Measurements from ENCODE around the gene EIF5B. TPM values are rescaled to one million over a fixed set of nuclear protein-coding genes. Genes with fewer than 3 reads are reported as not detected.

The EIF5B gene
- total and polyA plus RNA-seq, 2 experiments from 2014 or later: 34.2 to 108 TPM

DNA sequence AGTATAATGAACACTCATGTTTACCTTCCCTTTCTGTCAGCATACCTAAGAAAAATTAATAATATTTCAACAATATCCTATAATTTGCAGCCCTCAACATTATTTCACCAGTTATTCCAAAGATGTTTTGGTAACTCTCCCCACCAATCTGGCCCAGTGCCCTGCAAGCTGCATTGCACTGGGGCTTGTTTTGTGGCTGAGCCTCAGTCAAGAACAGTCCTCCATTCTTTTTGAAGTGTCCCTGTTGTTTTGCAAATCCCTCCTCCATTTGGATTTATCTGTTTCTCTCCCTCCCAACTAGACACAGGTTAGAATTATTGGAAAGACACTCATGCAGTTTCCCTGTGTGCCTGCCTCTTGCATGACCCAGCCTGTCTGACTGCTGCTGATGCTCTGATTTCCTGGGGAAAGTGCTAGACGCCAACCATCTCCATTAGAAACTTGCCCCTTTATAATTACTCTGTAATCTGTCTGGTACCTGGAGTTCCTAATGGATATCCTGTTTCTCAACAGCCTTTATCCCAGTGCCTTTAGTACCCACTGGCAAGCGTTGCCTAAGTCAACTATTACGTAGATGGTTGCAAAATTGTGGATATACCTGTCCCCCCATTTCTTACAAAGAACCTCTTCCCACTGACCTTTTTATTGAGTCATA is 60.2 kb downstream of the EIF5B start (continued):
- TF ChIP-seq, protein P1, sequence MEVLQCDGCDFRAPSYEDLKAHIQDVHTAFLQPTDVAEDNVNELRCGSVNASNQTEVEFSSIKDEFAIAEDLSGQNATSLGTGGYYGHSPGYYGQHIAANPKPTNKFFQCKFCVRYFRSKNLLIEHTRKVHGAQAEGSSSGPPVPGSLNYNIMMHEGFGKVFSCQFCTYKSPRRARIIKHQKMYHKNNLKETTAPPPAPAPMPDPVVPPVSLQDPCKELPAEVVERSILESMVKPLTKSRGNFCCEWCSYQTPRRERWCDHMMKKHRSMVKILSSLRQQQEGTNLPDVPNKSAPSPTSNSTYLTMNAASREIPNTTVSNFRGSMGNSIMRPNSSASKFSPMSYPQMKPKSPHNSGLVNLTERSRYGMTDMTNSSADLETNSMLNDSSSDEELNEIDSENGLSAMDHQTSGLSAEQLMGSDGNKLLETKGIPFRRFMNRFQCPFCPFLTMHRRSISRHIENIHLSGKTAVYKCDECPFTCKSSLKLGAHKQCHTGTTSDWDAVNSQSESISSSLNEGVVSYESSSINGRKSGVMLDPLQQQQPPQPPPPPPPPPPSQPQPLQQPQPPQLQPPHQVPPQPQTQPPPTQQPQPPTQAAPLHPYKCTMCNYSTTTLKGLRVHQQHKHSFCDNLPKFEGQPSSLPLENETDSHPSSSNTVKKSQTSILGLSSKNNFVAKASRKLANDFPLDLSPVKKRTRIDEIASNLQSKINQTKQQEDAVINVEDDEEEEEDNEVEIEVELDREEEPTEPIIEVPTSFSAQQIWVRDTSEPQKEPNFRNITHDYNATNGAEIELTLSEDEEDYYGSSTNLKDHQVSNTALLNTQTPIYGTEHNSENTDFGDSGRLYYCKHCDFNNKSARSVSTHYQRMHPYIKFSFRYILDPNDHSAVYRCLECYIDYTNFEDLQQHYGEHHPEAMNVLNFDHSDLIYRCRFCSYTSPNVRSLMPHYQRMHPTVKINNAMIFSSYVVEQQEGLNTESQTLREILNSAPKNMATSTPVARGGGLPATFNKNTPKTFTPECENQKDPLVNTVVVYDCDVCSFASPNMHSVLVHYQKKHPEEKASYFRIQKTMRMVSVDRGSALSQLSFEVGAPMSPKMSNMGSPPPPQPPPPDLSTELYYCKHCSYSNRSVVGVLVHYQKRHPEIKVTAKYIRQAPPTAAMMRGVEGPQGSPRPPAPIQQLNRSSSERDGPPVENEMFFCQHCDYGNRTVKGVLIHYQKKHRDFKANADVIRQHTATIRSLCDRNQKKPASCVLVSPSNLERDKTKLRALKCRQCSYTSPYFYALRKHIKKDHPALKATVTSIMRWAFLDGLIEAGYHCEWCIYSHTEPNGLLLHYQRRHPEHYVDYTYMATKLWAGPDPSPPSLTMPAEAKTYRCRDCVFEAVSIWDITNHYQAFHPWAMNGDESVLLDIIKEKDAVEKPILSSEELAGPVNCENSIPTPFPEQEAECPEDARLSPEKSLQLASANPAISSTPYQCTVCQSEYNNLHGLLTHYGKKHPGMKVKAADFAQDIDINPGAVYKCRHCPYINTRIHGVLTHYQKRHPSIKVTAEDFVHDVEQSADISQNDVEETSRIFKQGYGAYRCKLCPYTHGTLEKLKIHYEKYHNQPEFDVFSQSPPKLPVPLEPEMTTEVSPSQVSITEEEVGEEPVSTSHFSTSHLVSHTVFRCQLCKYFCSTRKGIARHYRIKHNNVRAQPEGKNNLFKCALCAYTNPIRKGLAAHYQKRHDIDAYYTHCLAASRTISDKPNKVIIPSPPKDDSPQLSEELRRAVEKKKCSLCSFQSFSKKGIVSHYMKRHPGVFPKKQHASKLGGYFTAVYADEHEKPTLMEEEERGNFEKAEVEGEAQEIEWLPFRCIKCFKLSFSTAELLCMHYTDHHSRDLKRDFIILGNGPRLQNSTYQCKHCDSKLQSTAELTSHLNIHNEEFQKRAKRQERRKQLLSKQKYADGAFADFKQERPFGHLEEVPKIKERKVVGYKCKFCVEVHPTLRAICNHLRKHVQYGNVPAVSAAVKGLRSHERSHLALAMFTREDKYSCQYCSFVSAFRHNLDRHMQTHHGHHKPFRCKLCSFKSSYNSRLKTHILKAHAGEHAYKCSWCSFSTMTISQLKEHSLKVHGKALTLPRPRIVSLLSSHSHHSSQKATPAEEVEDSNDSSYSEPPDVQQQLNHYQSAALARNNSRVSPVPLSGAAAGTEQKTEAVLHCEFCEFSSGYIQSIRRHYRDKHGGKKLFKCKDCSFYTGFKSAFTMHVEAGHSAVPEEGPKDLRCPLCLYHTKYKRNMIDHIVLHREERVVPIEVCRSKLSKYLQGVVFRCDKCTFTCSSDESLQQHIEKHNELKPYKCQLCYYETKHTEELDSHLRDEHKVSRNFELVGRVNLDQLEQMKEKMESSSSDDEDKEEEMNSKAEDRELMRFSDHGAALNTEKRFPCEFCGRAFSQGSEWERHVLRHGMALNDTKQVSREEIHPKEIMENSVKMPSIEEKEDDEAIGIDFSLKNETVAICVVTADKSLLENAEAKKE (CRISPR knock-in tag; IDR thresholded peaks at IDR 0.05): no peak
- TF ChIP-seq CREB1 (CRISPR knock-in tag; IDR thresholded peaks at IDR 0.05; ENCODE audit: low read depth): no peak
- TF ChIP-seq ZNF114 (CRISPR knock-in tag; IDR thresholded peaks at IDR 0.05): no peak
- TF ChIP-seq ZNF331 (CRISPR knock-in tag; IDR thresholded peaks at IDR 0.05; ENCODE audit: low read depth): no peak
- TF ChIP-seq STAT1 (IDR thresholded peaks at IDR 0.05; ENCODE audit: unreplicated experiment): no peak
- no peak for TF ChIP-seq JUNB (IDR thresholded peaks at IDR 0.05; ENCODE audit: unreplicated experiment)
- no peak for TF ChIP-seq POLR2AphosphoS5 (IDR thresholded peaks at IDR 0.05; ENCODE audit: low read depth)
- no peak for TF ChIP-seq EZH2phosphoT487 (IDR thresholded peaks at IDR 0.05; ENCODE audit: unreplicated experiment)
- no peak for TF ChIP-seq EZH2 (IDR thresholded peaks at IDR 0.05; ENCODE audit: low read depth, unreplicated experiment)
- TF ChIP-seq, protein P2, sequence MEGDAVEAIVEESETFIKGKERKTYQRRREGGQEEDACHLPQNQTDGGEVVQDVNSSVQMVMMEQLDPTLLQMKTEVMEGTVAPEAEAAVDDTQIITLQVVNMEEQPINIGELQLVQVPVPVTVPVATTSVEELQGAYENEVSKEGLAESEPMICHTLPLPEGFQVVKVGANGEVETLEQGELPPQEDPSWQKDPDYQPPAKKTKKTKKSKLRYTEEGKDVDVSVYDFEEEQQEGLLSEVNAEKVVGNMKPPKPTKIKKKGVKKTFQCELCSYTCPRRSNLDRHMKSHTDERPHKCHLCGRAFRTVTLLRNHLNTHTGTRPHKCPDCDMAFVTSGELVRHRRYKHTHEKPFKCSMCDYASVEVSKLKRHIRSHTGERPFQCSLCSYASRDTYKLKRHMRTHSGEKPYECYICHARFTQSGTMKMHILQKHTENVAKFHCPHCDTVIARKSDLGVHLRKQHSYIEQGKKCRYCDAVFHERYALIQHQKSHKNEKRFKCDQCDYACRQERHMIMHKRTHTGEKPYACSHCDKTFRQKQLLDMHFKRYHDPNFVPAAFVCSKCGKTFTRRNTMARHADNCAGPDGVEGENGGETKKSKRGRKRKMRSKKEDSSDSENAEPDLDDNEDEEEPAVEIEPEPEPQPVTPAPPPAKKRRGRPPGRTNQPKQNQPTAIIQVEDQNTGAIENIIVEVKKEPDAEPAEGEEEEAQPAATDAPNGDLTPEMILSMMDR (conservative IDR thresholded peaks at IDR 0.05; ENCODE audit: low read depth in 2 of 2): no peak
- no peak for TF ChIP-seq NANOG (IDR thresholded peaks at IDR 0.05; ENCODE audit: borderline replicate concordance)
